ENCODE data around the gene ARHGAP6.

DNA sequence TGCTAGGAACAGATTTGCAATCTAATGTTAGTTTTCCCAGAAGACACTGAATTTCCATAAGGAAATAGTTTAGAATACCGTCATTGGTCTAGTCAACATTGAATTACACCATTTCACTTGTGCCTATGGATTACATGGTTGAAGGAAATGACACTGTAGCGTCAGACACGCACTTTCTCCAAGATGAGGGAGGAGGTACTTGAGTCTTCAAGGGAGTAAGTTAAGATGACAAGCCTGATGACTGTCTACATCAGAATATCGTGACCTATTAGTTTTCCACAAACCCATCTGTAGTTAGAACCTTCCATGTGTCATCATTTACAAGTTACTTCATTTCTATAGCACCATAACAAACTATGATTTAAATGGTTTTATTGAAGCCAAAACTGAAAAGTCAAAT, 218.8 kb downstream of the ARHGAP6 start:
- TF ChIP-seq, protein P1, sequence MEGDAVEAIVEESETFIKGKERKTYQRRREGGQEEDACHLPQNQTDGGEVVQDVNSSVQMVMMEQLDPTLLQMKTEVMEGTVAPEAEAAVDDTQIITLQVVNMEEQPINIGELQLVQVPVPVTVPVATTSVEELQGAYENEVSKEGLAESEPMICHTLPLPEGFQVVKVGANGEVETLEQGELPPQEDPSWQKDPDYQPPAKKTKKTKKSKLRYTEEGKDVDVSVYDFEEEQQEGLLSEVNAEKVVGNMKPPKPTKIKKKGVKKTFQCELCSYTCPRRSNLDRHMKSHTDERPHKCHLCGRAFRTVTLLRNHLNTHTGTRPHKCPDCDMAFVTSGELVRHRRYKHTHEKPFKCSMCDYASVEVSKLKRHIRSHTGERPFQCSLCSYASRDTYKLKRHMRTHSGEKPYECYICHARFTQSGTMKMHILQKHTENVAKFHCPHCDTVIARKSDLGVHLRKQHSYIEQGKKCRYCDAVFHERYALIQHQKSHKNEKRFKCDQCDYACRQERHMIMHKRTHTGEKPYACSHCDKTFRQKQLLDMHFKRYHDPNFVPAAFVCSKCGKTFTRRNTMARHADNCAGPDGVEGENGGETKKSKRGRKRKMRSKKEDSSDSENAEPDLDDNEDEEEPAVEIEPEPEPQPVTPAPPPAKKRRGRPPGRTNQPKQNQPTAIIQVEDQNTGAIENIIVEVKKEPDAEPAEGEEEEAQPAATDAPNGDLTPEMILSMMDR (IDR thresholded peaks at IDR 0.05), result no peak
- TF ChIP-seq POLR2A (IDR thresholded peaks at IDR 0.05), result no peak

Measured in lower leg skin (tissue), 3 donors.